ENCODE measurements around the gene ACSM5.

GRCh38 chr16:20399185-20399584, 10.1 kb upstream of the ACSM5 start:
- TF ChIP-seq CTCF (conservative IDR thresholded peaks at IDR 0.05; ENCODE audit: low read depth in 2 of 2) (no peak), REST (IDR thresholded peaks at IDR 0.05; ENCODE audit: unreplicated experiment) (no peak), JUNB (IDR thresholded peaks at IDR 0.05; ENCODE audit: unreplicated experiment) (no peak), NANOG (IDR thresholded peaks at IDR 0.05; ENCODE audit: borderline replicate concordance) (no peak), POLR2AphosphoS5 (IDR thresholded peaks at IDR 0.05; ENCODE audit: low read depth) (no peak), EZH2phosphoT487 (IDR thresholded peaks at IDR 0.05; ENCODE audit: unreplicated experiment) (no peak), CREB1 (CRISPR knock-in tag; IDR thresholded peaks at IDR 0.05; ENCODE audit: low read depth) (no peak), STAT1 (IDR thresholded peaks at IDR 0.05; ENCODE audit: unreplicated experiment) (no peak), ETS1 (IDR thresholded peaks at IDR 0.05) (no peak), EZH2 (IDR thresholded peaks at IDR 0.05; ENCODE audit: low read depth, unreplicated experiment) (no peak), ZNF331 (CRISPR knock-in tag; IDR thresholded peaks at IDR 0.05; ENCODE audit: low read depth) (no peak), ZNF114 (CRISPR knock-in tag; IDR thresholded peaks at IDR 0.05) (no peak), ZNF462 (CRISPR knock-in tag; IDR thresholded peaks at IDR 0.05) (no peak)

Measured in GM23338 (cell line).